ENCODE measurements around the gene ZDHHC7.

Gene ZDHHC7

GRCh38 chr16:84957192-84957591 lies 54.1 kb downstream of the ZDHHC7 start:
- Histone ChIP-seq H3K36me3 (ENCODE audit: control insufficient read depth in 1 of 2, insufficient read depth in 2 of 2, low read length in 2 of 2) (no peaks in the 10 kb centered on the region), H3K27me3 (ENCODE audit: low read depth, low read length) (no peaks in the 10 kb centered on the region), H3K9me3 (ENCODE audit: control insufficient read depth in 1 of 2, low read length in 2 of 2) (no peaks in the 10 kb centered on the region), H3K4me1 (ENCODE audit: control insufficient read depth in 1 of 2, insufficient read depth in 2 of 2, low read length in 2 of 2) (peaks cover 15% of the 10 kb centered on the region in 2 donors), H3K27ac (ENCODE audit: low read length) (no peak overlapping the region), H3K4me3 (ENCODE audit: low read depth in 1 of 2, low read length in 2 of 2) (no peak overlapping the region)

- no peak overlapping the region for H3K27ac ChIP-seq (ENCODE audit: low read length)
- no peaks in the 10 kb centered on the region for H3K27me3 ChIP-seq (ENCODE audit: low read depth, low read length)
- no peaks in the 10 kb centered on the region for H3K9me3 ChIP-seq (ENCODE audit: control insufficient read depth in 1 of 2, low read length in 2 of 2)
- H3K36me3 ChIP-seq (ENCODE audit: control insufficient read depth in 1 of 2, insufficient read depth in 2 of 2, low read length in 2 of 2): no peaks in the 10 kb centered on the region
- H3K4me3 ChIP-seq (ENCODE audit: low read depth in 1 of 2, low read length in 2 of 2): no peak overlapping the region
- peaks cover 15 to 20% of the 10 kb centered on the region in 2 donors for H3K4me1 ChIP-seq (ENCODE audit: control insufficient read depth in 1 of 2, insufficient read depth in 2 of 2, low read length in 2 of 2)
These were observed 55.9 kb downstream of the ZDHHC7 start for GRCh38 chr16:84955427-84955826.

DNA sequence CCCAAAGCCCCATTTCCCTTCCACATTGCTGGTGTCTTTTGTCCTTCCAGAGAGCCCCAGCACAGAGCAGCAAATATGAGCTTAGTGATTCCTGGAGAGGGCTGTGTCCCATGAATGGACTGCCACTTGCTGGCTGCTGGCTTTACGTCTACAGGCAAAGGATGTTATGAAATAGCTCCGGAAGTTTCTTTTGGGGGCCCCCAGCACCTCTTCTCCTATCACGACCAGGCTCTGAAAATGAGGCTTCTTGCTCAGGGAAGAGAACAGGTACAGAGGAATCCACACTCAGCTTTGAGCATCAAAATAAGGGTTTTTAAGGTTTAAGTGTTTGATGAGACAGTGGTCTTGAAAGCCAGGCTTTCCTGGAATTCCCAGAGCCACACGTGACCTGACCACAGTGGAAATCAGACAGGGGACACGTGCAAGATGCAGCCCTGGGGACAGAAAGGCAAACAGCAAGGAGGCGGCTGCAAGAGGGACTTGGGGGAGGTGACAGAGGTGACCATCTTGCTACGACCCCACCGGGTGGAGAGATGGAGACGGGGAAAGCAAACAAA lies 58.1 kb downstream of the ZDHHC7 start:
- Histone ChIP-seq H3K4me1 (ENCODE audit: control insufficient read depth in 1 of 2, insufficient read depth in 2 of 2, low read length in 2 of 2) (peaks cover 15 to 20% of the 10 kb centered on the region in 2 donors), H3K27me3 (ENCODE audit: low read depth, low read length) (no peaks in the 10 kb centered on the region), H3K27ac (ENCODE audit: low read length) (no peak overlapping the region), H3K9me3 (ENCODE audit: control insufficient read depth in 1 of 2, low read length in 2 of 2) (no peaks in the 10 kb centered on the region), H3K36me3 (ENCODE audit: control insufficient read depth in 1 of 2, insufficient read depth in 2 of 2, low read length in 2 of 2) (no peaks in the 10 kb centered on the region), H3K4me3 (ENCODE audit: low read depth in 1 of 2, low read length in 2 of 2) (no peak overlapping the region)

DNA sequence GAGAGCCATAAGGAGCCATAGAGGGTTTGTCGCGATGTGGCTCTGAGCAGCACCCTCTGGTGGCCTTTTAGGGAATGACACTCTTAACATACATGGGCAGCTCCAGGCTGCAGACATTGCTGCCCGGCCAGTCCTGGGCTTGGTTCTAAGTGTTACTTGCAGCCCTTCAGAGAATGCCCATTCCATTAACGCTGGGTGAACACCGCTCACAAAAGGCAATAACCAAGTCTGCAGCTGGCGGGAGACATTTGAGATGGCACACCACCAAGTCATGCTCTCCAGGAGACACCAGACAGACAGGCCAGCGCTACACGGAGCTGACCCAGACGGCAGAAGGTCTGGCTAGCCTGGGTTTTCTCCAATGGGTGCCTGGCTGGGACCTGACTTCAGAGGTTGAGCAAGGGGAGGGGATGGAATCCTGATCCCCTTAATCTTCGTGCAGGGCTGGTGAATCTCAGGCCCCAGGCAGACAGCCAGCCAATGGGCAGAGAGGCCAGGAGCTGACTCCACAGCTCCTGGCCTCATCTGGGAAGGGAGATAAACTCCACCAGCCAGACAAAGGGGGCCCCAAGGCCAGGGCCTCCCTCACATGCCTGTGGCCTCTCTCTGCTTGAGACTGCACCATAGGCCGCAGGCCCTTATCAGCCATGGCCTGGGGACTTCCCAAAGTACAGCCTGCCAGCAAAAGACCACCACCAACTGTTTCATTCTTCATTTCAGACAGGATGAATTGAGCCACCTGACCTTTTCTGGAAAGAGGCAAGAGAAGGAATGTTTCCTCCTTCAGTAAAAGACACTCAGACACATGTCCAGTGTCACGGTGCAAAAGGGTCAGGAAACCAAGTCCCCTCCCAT lies 58.8 kb downstream of the ZDHHC7 start:
- Histone ChIP-seq H3K9me3 (ENCODE audit: control insufficient read depth in 1 of 2, low read length in 2 of 2) (no peaks in the 10 kb centered on the region), H3K27ac (ENCODE audit: low read length) (no peak overlapping the region), H3K4me1 (ENCODE audit: control insufficient read depth in 1 of 2, insufficient read depth in 2 of 2, low read length in 2 of 2) (peaks cover 15 to 20% of the 10 kb centered on the region in 2 donors), H3K36me3 (ENCODE audit: control insufficient read depth in 1 of 2, insufficient read depth in 2 of 2, low read length in 2 of 2) (no peaks in the 10 kb centered on the region), H3K27me3 (ENCODE audit: low read depth, low read length) (no peaks in the 10 kb centered on the region), H3K4me3 (ENCODE audit: low read depth in 1 of 2, low read length in 2 of 2) (no peak overlapping the region)

GRCh38 chr16:84950906-84951305 lies 60.4 kb downstream of the ZDHHC7 start:
- Histone ChIP-seq H3K9me3 (ENCODE audit: control insufficient read depth in 1 of 2, low read length in 2 of 2) (no peaks in the 10 kb centered on the region), H3K27ac (ENCODE audit: low read length) (no peak overlapping the region)

GRCh38 chr16:84949772-84950436 lies 61.4 kb downstream of the ZDHHC7 start:
- Histone ChIP-seq H3K4me3 (ENCODE audit: low read depth in 1 of 2, low read length in 2 of 2) (no peak overlapping the region), H3K4me1 (ENCODE audit: control insufficient read depth in 1 of 2, insufficient read depth in 2 of 2, low read length in 2 of 2) (peaks cover 15 to 24% of the 10 kb centered on the region in 2 donors), H3K27ac (ENCODE audit: low read length) (no peak overlapping the region), H3K27me3 (ENCODE audit: low read depth, low read length) (no peaks in the 10 kb centered on the region), H3K36me3 (ENCODE audit: control insufficient read depth in 1 of 2, insufficient read depth in 2 of 2, low read length in 2 of 2) (no peaks in the 10 kb centered on the region), H3K9me3 (ENCODE audit: control insufficient read depth in 1 of 2, low read length in 2 of 2) (no peaks in the 10 kb centered on the region)

More at GRCh38 chr16:84950906-84951305, 60.4 kb downstream of the ZDHHC7 start:
- Histone ChIP-seq H3K27me3 (ENCODE audit: low read depth, low read length) (no peaks in the 10 kb centered on the region), H3K4me3 (ENCODE audit: low read depth in 1 of 2, low read length in 2 of 2) (no peak overlapping the region), H3K4me1 (ENCODE audit: control insufficient read depth in 1 of 2, insufficient read depth in 2 of 2, low read length in 2 of 2) (peaks cover 15 to 24% of the 10 kb centered on the region in 2 donors), H3K36me3 (ENCODE audit: control insufficient read depth in 1 of 2, insufficient read depth in 2 of 2, low read length in 2 of 2) (no peaks in the 10 kb centered on the region)

GRCh38 chr16:84948851-84949610 lies 62.3 kb downstream of the ZDHHC7 start:
- H3K27me3 ChIP-seq (ENCODE audit: low read depth, low read length): no peaks in the 10 kb centered on the region
- no peaks in the 10 kb centered on the region for H3K9me3 ChIP-seq (ENCODE audit: control insufficient read depth in 1 of 2, low read length in 2 of 2)
- peaks cover 15 to 24% of the 10 kb centered on the region in 2 donors for H3K4me1 ChIP-seq (ENCODE audit: control insufficient read depth in 1 of 2, insufficient read depth in 2 of 2, low read length in 2 of 2)
- no peak overlapping the region for H3K4me3 ChIP-seq (ENCODE audit: low read depth in 1 of 2, low read length in 2 of 2)
- H3K27ac ChIP-seq (ENCODE audit: low read length): no peak overlapping the region
- H3K36me3 ChIP-seq (ENCODE audit: control insufficient read depth in 1 of 2, insufficient read depth in 2 of 2, low read length in 2 of 2): no peaks in the 10 kb centered on the region

- H3K4me1 ChIP-seq (ENCODE audit: control insufficient read depth in 1 of 2, insufficient read depth in 2 of 2, low read length in 2 of 2): peaks cover 10 to 20% of the 10 kb centered on the region in 2 donors
These were observed 63.1 kb downstream of the ZDHHC7 start for GRCh38 chr16:84947996-84948850.

GRCh38 chr16:84947022-84947421 lies 64.3 kb downstream of the ZDHHC7 start:
- Histone ChIP-seq H3K9me3 (ENCODE audit: control insufficient read depth in 1 of 2, low read length in 2 of 2) (no peaks in the 10 kb centered on the region), H3K4me1 (ENCODE audit: control insufficient read depth in 1 of 2, insufficient read depth in 2 of 2, low read length in 2 of 2) (peaks cover 0 to 8% of the 10 kb centered on the region in 2 donors), H3K4me3 (ENCODE audit: low read depth in 1 of 2, low read length in 2 of 2) (no peak overlapping the region), H3K27me3 (ENCODE audit: low read depth, low read length) (no peaks in the 10 kb centered on the region), H3K36me3 (ENCODE audit: control insufficient read depth in 1 of 2, insufficient read depth in 2 of 2, low read length in 2 of 2) (no peaks in the 10 kb centered on the region), H3K27ac (ENCODE audit: low read length) (no peak overlapping the region)

More at GRCh38 chr16:84947996-84948850, 63.1 kb downstream of the ZDHHC7 start:
- H3K36me3 ChIP-seq (ENCODE audit: control insufficient read depth in 1 of 2, insufficient read depth in 2 of 2, low read length in 2 of 2): no peaks in the 10 kb centered on the region
- H3K27ac ChIP-seq (ENCODE audit: low read length): no peak overlapping the region
- H3K4me3 ChIP-seq (ENCODE audit: low read depth in 1 of 2, low read length in 2 of 2): no peak overlapping the region
- no peaks in the 10 kb centered on the region for H3K9me3 ChIP-seq (ENCODE audit: control insufficient read depth in 1 of 2, low read length in 2 of 2)
- no peaks in the 10 kb centered on the region for H3K27me3 ChIP-seq (ENCODE audit: low read depth, low read length)

GRCh38 chr16:84943620-84944019 lies 67.7 kb downstream of the ZDHHC7 start:
- Histone ChIP-seq H3K4me3 (ENCODE audit: low read depth in 1 of 2, low read length in 2 of 2) (no peak overlapping the region), H3K27me3 (ENCODE audit: low read depth, low read length) (no peaks in the 10 kb centered on the region), H3K36me3 (ENCODE audit: control insufficient read depth in 1 of 2, insufficient read depth in 2 of 2, low read length in 2 of 2) (no peaks in the 10 kb centered on the region), H3K9me3 (ENCODE audit: control insufficient read depth in 1 of 2, low read length in 2 of 2) (no peaks in the 10 kb centered on the region), H3K4me1 (ENCODE audit: control insufficient read depth in 1 of 2, insufficient read depth in 2 of 2, low read length in 2 of 2) (peaks cover 0 to 4% of the 10 kb centered on the region in 2 donors), H3K27ac (ENCODE audit: low read length) (no peak overlapping the region)

Data from muscle layer of duodenum (tissue), 2 donors.